GM12865 (cell line): ENCODE results near the gene CDK9.

ENCODE experiments used
- DNase-seq: peaks from one replicate; pipeline ENCODE4 v3.0.0; 2010; ENCODE audit warnings: low read depth
- H3K4me3 ChIP-seq: 2 replicates; pipeline ENCODE4 v1.5.1; 2011; ENCODE audit warnings: mild to moderate bottlenecking, low read depth, low read length, control low read depth
- TF ChIP-seq, protein P1 (sequence below): IDR thresholded peaks from 2 replicates; pipeline ENCODE4 v1.5.1; 2011; ENCODE audit warnings: low read length, control low read depth, low read depth, inconsistent platforms; ENCODE audit not compliant: insufficient read depth; ENCODE audit errors: missing control alignments

Gene CDK9

DNA sequence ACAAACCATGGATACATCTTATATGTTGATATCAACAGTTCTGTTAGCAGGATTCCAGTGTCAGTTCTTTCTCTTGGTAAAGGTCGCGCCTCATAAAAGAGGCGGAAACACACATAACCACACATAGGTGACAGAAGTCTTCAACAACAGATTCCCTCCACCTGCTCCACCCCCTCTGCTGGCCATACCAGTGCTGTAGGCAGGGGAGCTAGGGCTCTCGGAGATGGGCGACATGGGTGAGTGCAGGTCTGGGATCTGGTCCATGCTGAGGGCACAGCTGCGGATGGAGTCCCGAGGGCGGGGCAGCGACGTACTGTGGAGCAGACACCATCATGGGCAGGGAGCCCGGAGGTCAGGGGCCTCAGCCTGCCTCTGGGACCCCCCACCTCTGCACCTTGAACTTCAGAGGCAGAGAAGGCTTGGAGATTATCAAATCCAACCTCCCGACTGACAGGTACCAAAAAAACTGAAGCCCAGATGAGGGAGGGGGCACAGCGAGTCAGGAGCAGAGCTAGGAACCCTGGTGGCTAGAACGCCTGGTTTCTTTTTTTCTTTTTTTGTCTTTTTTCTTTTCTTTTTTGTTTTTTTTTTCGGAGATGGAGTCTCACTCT, 38.8 kb upstream of the CDK9 start:
- no peak overlapping the region for H3K4me3 ChIP-seq
- TF ChIP-seq, protein P1, sequence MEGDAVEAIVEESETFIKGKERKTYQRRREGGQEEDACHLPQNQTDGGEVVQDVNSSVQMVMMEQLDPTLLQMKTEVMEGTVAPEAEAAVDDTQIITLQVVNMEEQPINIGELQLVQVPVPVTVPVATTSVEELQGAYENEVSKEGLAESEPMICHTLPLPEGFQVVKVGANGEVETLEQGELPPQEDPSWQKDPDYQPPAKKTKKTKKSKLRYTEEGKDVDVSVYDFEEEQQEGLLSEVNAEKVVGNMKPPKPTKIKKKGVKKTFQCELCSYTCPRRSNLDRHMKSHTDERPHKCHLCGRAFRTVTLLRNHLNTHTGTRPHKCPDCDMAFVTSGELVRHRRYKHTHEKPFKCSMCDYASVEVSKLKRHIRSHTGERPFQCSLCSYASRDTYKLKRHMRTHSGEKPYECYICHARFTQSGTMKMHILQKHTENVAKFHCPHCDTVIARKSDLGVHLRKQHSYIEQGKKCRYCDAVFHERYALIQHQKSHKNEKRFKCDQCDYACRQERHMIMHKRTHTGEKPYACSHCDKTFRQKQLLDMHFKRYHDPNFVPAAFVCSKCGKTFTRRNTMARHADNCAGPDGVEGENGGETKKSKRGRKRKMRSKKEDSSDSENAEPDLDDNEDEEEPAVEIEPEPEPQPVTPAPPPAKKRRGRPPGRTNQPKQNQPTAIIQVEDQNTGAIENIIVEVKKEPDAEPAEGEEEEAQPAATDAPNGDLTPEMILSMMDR, result no peak

DNA sequence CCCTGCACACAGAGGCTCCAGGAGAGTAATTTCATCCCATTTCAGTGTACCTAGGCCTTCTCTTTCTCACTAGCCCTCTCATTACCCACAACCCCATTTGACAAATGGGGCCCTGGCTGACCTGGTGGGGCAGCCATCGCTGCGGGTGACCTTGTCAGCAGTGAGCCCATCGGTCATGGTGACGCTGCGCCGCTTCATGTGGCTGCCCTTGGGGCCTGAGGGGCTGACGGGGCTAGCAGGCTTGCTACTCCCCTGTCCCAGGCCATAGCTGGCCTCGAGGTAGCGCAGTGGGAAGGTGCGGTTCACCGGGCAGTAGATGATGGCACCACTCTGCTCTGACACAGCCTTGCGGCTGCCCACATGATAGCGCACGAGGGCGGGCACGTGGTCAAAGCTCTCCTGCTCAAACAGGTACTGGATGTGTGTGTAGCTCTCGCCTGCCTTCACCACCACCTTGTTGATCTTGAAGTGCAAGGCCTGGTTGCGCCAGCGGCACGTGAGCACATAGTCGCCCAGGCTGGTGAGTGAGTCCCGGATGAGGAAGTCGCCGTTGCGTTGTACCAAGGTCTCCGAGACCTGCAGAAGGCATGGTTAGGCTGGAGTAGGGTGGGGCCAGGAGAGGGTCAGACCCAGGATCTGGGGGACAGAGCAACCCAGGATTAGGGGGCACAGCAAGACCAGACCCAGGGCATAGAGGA, 36.6 kb upstream of the CDK9 start:
- DNase-seq, result no peak
- TF ChIP-seq, protein P1, result no peak
- H3K4me3 ChIP-seq, result no peak overlapping the region

More for the DNA sequence above, 38.8 kb upstream of the CDK9 start:
- no peak for DNase-seq

DNA sequence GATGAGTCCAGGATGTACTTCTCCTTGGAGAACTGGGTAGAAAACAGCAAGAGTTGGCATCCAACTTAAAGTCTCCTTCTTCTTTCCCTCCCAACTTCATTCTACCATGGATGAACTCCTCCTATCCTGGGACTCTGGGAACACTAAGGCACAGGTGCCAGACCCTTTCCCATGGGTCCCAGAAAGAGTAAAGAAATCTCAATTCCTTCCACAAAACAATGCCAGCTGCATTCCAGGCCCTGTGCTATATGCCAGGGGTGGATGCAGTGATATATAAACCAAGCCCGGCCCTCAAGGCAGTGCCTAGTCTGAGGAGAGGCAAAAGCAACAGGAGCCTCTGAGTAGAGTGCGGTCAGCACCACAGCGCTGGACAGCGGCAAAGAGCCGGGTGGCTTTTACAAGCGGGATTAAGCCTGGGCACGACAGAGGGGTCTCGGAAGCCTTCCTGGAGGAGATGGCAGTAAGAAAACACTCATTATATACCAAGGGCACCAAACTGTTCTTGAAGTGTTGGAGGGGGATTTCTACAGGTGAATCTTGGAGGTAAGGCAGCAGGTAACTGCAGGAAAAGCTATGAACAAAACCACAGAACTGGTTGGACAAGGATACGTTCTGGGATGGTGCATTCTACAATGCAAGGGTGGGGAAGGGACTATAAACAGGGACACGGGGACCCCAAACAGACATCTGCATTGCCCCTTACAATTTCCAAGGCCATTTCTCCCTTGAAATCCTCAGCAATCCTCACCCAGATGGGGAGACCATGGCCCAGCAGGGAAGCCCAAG, 34.4 kb upstream of the CDK9 start:
- H3K4me3 ChIP-seq, result no peak overlapping the region
- TF ChIP-seq, protein P1, result no peak
- no peak for DNase-seq

DNA sequence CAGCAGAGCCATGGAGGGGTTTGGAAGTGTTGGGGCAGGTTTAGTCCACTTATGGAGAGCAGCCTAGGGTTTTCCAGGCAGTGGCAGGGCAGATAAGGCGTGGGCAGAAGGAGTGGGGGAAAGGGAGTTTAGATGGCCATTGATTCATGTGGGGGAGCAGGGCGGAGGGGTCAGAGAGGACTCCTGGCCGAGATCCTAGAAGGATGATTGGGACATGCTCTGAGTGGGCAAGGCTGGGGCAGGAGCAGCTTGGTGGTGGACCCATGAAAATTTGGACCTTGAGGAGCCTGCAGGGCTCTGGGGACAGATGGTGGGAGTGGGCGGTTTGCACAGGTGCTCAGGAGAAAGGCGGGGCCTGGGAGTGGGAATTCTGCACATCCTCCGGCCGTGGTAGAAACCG, 32.7 kb upstream of the CDK9 start:
- no peak overlapping the region for H3K4me3 ChIP-seq
- TF ChIP-seq, protein P1, result no peak
- DNase-seq, result no peak

DNA sequence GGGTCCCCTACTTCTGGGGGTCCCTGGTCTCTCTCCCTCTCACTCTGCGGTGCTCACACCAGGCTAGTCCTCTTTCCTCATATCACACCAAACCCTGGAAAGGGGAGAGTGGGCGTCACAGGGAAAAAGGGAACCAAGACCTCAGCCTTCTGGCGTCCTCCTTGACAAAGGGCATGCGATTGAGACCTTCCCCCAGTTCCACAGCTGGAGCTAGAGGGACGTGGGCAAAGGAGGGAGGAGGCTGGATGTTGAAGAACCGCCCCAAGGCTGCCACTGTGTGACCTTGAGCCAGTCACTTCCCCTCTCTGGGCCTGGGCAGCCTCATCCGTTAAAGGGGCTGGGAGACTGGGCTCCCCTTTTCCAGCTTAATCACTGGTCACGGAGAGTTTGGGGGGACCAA, 32.2 kb upstream of the CDK9 start:
- TF ChIP-seq, protein P1, result no peak
- DNase-seq, result no peak
- H3K4me3 ChIP-seq, result no peak overlapping the region

DNA sequence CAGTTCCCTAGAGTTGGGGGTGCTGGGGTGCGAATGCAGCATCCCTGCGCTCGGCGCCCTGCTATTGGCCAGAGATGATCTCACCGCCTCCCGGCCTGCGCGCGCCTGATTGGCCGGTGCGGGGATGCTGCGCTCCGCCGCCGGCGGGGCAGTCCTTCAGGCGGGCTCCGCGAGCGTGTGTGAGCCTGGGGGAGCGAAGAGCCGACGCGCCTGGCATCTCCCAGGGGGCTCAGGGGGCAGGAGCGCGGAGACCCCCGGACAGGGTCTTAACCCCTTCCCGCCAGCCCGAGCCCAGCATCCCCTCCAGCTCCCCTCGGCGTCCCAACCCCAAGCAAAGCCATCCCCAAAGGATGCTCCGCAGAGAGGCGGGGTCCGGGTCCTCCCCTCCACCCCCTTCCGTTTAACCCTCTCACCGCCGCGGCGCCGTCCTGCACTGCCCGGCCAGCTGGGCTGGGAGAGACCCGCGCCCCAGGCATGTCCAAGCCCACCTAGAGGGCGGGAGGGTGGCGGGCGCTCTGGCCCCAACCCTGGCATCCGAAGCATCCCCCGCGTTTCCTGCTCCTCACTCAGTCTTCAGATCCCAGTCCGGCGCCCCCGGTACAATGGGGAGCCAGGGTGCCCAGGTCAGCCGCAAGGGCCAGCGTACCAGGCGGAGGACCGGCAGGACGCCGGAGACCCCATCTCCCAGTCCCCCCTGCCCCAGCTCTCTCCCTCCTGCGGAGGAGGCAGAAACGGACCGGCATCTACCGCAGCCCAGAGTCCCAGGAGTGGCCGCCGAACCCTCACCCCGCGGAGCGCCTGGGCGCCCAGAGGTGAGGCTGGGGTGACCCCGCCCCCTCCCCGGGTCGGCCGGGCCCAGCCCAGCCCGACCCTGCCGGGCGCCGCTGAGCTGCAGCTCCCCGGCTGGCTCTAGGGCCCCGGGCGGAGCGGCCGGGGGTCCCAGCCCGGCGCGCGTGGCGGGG, 31.5 kb upstream of the CDK9 start:
- TF ChIP-seq, protein P1, result no peak
- no peak for DNase-seq
- H3K4me3 ChIP-seq, result no peak overlapping the region
